ENCODE results near the gene FBL.

DNA sequence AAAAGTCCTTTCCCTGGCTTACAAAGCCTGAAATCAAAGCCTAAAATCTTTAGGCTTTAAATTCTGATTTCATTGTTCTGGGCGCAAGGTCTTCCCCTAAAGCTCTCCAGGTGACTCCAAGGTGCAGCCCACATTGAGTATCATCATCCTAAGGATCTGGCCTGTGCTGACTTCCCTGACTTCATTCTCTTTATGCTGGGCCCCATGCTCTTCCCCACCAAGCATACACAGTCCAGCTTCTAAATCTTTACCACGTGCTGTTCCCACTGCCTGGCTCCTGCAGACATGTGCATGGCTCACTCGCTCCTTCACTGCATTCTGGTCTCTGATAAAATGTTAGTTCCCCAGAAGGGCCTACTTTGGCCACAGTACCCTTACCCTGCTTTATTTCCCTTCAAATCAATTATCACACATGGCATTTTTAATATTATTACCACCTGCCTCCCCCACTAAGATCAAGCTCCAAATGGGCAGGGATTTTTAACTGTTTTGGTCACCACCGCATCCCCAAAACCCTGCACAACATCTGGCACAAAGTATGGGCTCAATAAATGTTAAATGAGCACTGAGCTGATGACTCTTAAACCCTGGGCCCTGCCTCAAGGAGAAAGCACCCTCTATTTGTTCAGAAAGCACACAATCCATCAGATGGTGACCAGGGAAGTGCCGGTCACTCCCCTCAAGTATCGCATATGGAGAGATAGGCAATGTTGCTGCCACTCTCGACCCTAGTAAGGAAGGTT lies 3.3 kb downstream of the FBL start:
- TF ChIP-seq, protein P1, sequence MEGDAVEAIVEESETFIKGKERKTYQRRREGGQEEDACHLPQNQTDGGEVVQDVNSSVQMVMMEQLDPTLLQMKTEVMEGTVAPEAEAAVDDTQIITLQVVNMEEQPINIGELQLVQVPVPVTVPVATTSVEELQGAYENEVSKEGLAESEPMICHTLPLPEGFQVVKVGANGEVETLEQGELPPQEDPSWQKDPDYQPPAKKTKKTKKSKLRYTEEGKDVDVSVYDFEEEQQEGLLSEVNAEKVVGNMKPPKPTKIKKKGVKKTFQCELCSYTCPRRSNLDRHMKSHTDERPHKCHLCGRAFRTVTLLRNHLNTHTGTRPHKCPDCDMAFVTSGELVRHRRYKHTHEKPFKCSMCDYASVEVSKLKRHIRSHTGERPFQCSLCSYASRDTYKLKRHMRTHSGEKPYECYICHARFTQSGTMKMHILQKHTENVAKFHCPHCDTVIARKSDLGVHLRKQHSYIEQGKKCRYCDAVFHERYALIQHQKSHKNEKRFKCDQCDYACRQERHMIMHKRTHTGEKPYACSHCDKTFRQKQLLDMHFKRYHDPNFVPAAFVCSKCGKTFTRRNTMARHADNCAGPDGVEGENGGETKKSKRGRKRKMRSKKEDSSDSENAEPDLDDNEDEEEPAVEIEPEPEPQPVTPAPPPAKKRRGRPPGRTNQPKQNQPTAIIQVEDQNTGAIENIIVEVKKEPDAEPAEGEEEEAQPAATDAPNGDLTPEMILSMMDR (IDR thresholded peaks at IDR 0.05 in 2 of 3, conservative IDR thresholded peaks at IDR 0.05 in 1 of 3; ENCODE audit: control insufficient read depth in 2 of 3, extremely low read depth in 1 of 3, insufficient read depth in 1 of 3, low read depth in 3 of 3, low read length in 3 of 3): no peak
- TF ChIP-seq, protein P2, sequence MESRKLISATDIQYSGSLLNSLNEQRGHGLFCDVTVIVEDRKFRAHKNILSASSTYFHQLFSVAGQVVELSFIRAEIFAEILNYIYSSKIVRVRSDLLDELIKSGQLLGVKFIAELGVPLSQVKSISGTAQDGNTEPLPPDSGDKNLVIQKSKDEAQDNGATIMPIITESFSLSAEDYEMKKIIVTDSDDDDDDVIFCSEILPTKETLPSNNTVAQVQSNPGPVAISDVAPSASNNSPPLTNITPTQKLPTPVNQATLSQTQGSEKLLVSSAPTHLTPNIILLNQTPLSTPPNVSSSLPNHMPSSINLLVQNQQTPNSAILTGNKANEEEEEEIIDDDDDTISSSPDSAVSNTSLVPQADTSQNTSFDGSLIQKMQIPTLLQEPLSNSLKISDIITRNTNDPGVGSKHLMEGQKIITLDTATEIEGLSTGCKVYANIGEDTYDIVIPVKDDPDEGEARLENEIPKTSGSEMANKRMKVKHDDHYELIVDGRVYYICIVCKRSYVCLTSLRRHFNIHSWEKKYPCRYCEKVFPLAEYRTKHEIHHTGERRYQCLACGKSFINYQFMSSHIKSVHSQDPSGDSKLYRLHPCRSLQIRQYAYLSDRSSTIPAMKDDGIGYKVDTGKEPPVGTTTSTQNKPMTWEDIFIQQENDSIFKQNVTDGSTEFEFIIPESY (IDR thresholded peaks at IDR 0.05): no peak
- no peak for TF ChIP-seq EP300 (IDR thresholded peaks at IDR 0.05; ENCODE audit: borderline replicate concordance in 1 of 2, control insufficient read depth in 1 of 2, low read depth in 2 of 2, low read length in 2 of 2)
- TF ChIP-seq NBN (IDR thresholded peaks at IDR 0.05): no peak
- TF ChIP-seq, protein P3, sequence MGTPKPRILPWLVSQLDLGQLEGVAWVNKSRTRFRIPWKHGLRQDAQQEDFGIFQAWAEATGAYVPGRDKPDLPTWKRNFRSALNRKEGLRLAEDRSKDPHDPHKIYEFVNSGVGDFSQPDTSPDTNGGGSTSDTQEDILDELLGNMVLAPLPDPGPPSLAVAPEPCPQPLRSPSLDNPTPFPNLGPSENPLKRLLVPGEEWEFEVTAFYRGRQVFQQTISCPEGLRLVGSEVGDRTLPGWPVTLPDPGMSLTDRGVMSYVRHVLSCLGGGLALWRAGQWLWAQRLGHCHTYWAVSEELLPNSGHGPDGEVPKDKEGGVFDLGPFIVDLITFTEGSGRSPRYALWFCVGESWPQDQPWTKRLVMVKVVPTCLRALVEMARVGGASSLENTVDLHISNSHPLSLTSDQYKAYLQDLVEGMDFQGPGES (IDR thresholded peaks at IDR 0.05): no peak
- TF ChIP-seq RAD21 (IDR thresholded peaks at IDR 0.05; ENCODE audit: insufficient read depth, low read depth, low read length): no peak
- TF ChIP-seq, protein P4, sequence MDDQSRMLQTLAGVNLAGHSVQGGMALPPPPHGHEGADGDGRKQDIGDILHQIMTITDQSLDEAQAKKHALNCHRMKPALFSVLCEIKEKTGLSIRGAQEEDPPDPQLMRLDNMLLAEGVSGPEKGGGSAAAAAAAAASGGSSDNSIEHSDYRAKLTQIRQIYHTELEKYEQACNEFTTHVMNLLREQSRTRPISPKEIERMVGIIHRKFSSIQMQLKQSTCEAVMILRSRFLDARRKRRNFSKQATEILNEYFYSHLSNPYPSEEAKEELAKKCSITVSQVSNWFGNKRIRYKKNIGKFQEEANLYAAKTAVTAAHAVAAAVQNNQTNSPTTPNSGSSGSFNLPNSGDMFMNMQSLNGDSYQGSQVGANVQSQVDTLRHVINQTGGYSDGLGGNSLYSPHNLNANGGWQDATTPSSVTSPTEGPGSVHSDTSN (IDR thresholded peaks at IDR 0.05; ENCODE audit: insufficient replicate concordance, low read depth, low read length): no peak
- no peak for TF ChIP-seq YBX1 (IDR thresholded peaks at IDR 0.05)
- TF ChIP-seq YY1 (IDR thresholded peaks at IDR 0.05; ENCODE audit: low read depth, low read length): no peak

All from GM12878 (cell line).